Liver (tissue), 9 donors: ENCODE data around the gene TMEM115. TPM values are rescaled to one million over a fixed set of nuclear protein-coding genes. Genes with fewer than 3 reads are reported as not detected.

Experiments
- DNase-seq: peaks from one replicate; pipeline ENCODE4 v3.0.0-alpha.2; 2017; ENCODE audit warnings: low spot score
- H3K27ac ChIP-seq, 2 donors: one replicate each; pipeline ENCODE4 v1.7.0; 2013; ENCODE audit warnings: inconsistent platforms in 2 of 2, low read length in 2 of 2, control low read depth in 1 of 2, low read depth in 1 of 2, mild to moderate bottlenecking in 1 of 2
- H3K27me3 ChIP-seq, 4 donors: one replicate each; pipeline versions ENCODE4 v1.6.1 to v1.7.0; 2013; ENCODE audit warnings: low read length in 3 of 4, inconsistent platforms in 1 of 4, mild to moderate bottlenecking in 1 of 4, moderate library complexity in 1 of 4; ENCODE audit not compliant: control insufficient read depth in 4 of 4, insufficient read depth in 4 of 4
- H3K36me3 ChIP-seq, 4 donors: one replicate each; pipeline versions ENCODE4 v1.6.1 to v1.7.0; 2013; ENCODE audit warnings: low read length in 3 of 4, mild to moderate bottlenecking in 3 of 4, low read depth in 1 of 4, moderate library complexity in 1 of 4; ENCODE audit not compliant: control insufficient read depth in 4 of 4, insufficient read depth in 3 of 4
- H3K4me1 ChIP-seq, 4 donors: one replicate each; pipeline versions ENCODE4 v1.6.1 to v1.7.0; 2013; ENCODE audit warnings: low read length in 3 of 4, mild to moderate bottlenecking in 3 of 4, moderate library complexity in 1 of 4; ENCODE audit not compliant: control insufficient read depth in 4 of 4, insufficient read depth in 4 of 4
- H3K4me3 ChIP-seq, 3 donors: one replicate each; pipeline versions ENCODE4 v1.6.1 to v1.7.0; 2013; ENCODE audit warnings: low read length in 3 of 3, control low read depth in 1 of 3, low read depth in 1 of 3, mild to moderate bottlenecking in 1 of 3
- H3K9ac ChIP-seq, 2 donors: one replicate each; pipeline ENCODE4 v1.7.0; 2013; ENCODE audit warnings: low read length in 2 of 2, mild to moderate bottlenecking in 2 of 2, moderate library complexity in 2 of 2, control low read depth in 1 of 2, low read depth in 1 of 2
- H3K9me3 ChIP-seq, 4 donors: one replicate each; pipeline versions ENCODE4 v1.6.1 to v1.7.0; 2013; ENCODE audit warnings: low read length in 3 of 4; ENCODE audit not compliant: control insufficient read depth in 4 of 4
- ATF3 ChIP-seq: IDR thresholded peaks from 2 replicates; pipeline ENCODE4 v1.6.1; 2016; ENCODE audit warnings: antibody characterized with exemption
- CTCF ChIP-seq: fragments of 150-350 bp; IDR thresholded peaks from 2 replicates; pipeline ENCODE4 v1.5.1; 2017; ENCODE audit warnings: improper control_type of control experiment, low read depth, low read length; ENCODE audit not compliant: missing input control
- EGR1 ChIP-seq, 2 donors: IDR thresholded peaks; 2 replicates each; pipeline ENCODE4 v1.6.1; 2016 to 2018; ENCODE audit warnings: antibody characterized with exemption in 2 of 2, low read depth in 2 of 2
- FOXA1 ChIP-seq: IDR thresholded peaks from 2 replicates; pipeline ENCODE4 v1.6.1; 2016; ENCODE audit warnings: antibody characterized with exemption
- FOXA2 ChIP-seq: IDR thresholded peaks from 2 replicates; pipeline ENCODE4 v1.6.1; 2016; ENCODE audit warnings: antibody characterized with exemption
- GABPA ChIP-seq, 2 donors: IDR thresholded peaks in 1 of 2; conservative IDR thresholded peaks in 1 of 2; 2 replicates each; pipeline ENCODE4 v1.6.1; 2016; ENCODE audit warnings: antibody characterized with exemption in 2 of 2, mild to moderate bottlenecking in 1 of 2, moderate library complexity in 1 of 2
- HNF4A ChIP-seq, 2 donors: conservative IDR thresholded peaks; 2 replicates each; pipeline ENCODE4 v1.6.1; 2016; ENCODE audit warnings: antibody characterized with exemption in 2 of 2, mild to moderate bottlenecking in 2 of 2
- HNF4G ChIP-seq: IDR thresholded peaks from 2 replicates; pipeline ENCODE4 v1.6.1; 2016; ENCODE audit warnings: antibody characterized with exemption
- JUND ChIP-seq, 2 donors: IDR thresholded peaks; 2 replicates each; pipeline ENCODE4 v1.6.1; 2016; ENCODE audit warnings: antibody characterized with exemption in 2 of 2
- MAX ChIP-seq: IDR thresholded peaks from 2 replicates; pipeline ENCODE4 v1.6.1; 2016; ENCODE audit warnings: antibody characterized with exemption
- NR2F2 ChIP-seq: IDR thresholded peaks from 2 replicates; pipeline ENCODE4 v1.6.1; 2016; ENCODE audit warnings: antibody characterized with exemption
- RAD21 ChIP-seq, 2 donors: IDR thresholded peaks; 2 replicates each; pipeline ENCODE4 v1.6.1; 2016; ENCODE audit warnings: antibody characterized with exemption in 2 of 2, mild to moderate bottlenecking in 2 of 2
- REST ChIP-seq: IDR thresholded peaks from 2 replicates; pipeline ENCODE4 v1.6.1; 2016; ENCODE audit warnings: antibody characterized with exemption, mild to moderate bottlenecking
- RXRA ChIP-seq, 2 donors: IDR thresholded peaks; 2 replicates each; pipeline ENCODE4 v1.6.1; 2017 to 2018; ENCODE audit warnings: antibody characterized with exemption in 2 of 2, mild to moderate bottlenecking in 1 of 2
- TAF1 ChIP-seq: conservative IDR thresholded peaks from 2 replicates; pipeline ENCODE4 v1.6.1; 2016; ENCODE audit warnings: antibody characterized with exemption, mild to moderate bottlenecking
- YY1 ChIP-seq: IDR thresholded peaks from 2 replicates; pipeline ENCODE4 v1.6.1; 2016; ENCODE audit warnings: antibody characterized with exemption, mild to moderate bottlenecking
- WGBS: extraction: QIAGEN DNeasy Blood & Tissue Kit; methylation state at CpG from one replicate; pipeline ENCODE4 v1.1.7; 2013; 5-methylcytosine and 5-hydroxymethylcytosine counted together
- polyA plus RNA-seq, 2 donors: library from polyadenylated mRNA; stranded (reverse) in 1 of 2; unstranded in 1 of 2; fragments of 200-250 nt in 1 of 2; fragments of >200 nt in 1 of 2; fragmentation: Nextera tagmentation in 1 of 2; extraction: Ambion mirVana in 1 of 2; gene quantifications; one replicate each; pipeline versions ENCODE4 v1.2.1 to v1.2.3, GENCODE V29; 2013 to 2015
- total RNA-seq, 2 donors: library from RNA; depleted of rRNA; stranded (reverse); fragments of >200 nt; gene quantifications; one replicate each; pipeline ENCODE4 v1.2.3, GENCODE V29; 2014
- TF ChIP-seq, protein P1 (sequence below): IDR thresholded peaks from 2 replicates; pipeline ENCODE4 v1.6.1; 2016; ENCODE audit warnings: antibody characterized with exemption
- donor health status: healthy.
- donor health status: healthy.
- donor health status: healthy.
- donor health status: healthy.
- donor health status: healthy.

The TMEM115 gene
- total and polyA plus RNA-seq, 4 donors = 18.6 to 23.0 (median 19.8) TPM

DNA sequence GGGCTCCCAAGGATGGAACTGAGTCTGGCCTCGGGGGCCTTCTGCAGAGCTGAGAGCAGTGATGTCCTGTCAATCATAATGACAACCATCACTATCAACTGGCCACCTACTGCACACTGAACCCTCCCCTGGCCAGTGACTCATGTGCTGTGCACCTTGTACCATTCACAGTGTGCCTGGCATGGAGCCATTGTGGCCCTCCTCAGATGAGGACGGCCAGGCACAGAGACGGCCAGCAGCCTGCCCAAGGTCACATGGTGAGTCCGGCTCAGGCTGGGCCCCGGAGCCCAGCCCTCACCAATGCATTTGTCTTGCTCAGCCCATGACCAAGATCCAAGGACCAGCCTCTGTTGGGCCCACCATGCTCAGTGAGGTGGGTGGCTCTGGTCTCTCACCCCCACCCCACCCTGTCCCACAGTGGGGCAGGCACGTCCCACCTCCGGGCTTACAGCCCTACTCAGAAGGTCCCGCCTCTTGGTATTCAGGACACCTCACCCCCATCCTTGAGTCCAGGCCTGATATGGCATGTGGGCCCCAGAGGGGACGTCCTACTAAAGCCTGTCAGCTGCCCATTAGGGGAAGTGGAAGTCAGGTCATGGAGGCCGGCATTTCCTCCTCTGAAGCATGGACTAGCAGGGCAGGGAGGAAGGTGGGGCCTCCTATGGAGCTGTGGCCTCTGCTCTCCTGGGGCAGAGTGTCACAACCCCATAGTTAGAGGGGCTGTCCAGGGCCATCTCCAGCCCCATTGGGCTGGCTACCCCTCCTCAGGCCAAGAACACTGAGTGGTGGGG is 35.9 kb upstream of the TMEM115 start:
- Histone ChIP-seq H3K27ac (no peak overlapping the region), H3K4me3 (no peak overlapping the region), H3K36me3 (no peaks in the 10 kb centered on the region), H3K9ac (no peak overlapping the region), H3K27me3 (no peaks in the 10 kb centered on the region), H3K4me1 (peaks cover 0 to 7% (median 2%) of the 10 kb centered on the region in 4 donors), H3K9me3 (no peaks in the 10 kb centered on the region)
- WGBS = 87% methylated on average over 10 of the region's 10 CpGs
- TF ChIP-seq RXRA (IDR thresholded peaks at IDR 0.05) = no peak
- no peak for TF ChIP-seq HNF4G
- TF ChIP-seq FOXA2 = no peak
- no peak for TF ChIP-seq REST
- TF ChIP-seq TAF1 = no peak
- TF ChIP-seq ATF3 = no peak
- no peak for TF ChIP-seq YY1
- TF ChIP-seq RAD21 (IDR thresholded peaks at IDR 0.05) = no peak
- TF ChIP-seq FOXA1 = no peak
- no peak for TF ChIP-seq CTCF
- no peak for TF ChIP-seq HNF4A (conservative IDR thresholded peaks at IDR 0.05)
- TF ChIP-seq NR2F2 = no peak
- no peak for DNase-seq

- DNase-seq = no peak
- Histone ChIP-seq H3K9ac (no peak overlapping the region), H3K4me3 (no peak overlapping the region), H3K4me1 (peaks cover 0 to 7% (median 2%) of the 10 kb centered on the region in 4 donors), H3K27me3 (no peaks in the 10 kb centered on the region), H3K36me3 (no peaks in the 10 kb centered on the region), H3K9me3 (no peaks in the 10 kb centered on the region), H3K27ac (no peak overlapping the region)
- WGBS = 85% methylated on average over 5 of the region's 5 CpGs
- no peak for TF ChIP-seq NR2F2
- TF ChIP-seq YY1 = no peak
- TF ChIP-seq RAD21 (IDR thresholded peaks at IDR 0.05) = no peak
- TF ChIP-seq MAX = no peak
- no peak for TF ChIP-seq RXRA (IDR thresholded peaks at IDR 0.05)
- no peak for TF ChIP-seq FOXA2
- no peak for TF ChIP-seq REST
- TF ChIP-seq, protein P1, sequence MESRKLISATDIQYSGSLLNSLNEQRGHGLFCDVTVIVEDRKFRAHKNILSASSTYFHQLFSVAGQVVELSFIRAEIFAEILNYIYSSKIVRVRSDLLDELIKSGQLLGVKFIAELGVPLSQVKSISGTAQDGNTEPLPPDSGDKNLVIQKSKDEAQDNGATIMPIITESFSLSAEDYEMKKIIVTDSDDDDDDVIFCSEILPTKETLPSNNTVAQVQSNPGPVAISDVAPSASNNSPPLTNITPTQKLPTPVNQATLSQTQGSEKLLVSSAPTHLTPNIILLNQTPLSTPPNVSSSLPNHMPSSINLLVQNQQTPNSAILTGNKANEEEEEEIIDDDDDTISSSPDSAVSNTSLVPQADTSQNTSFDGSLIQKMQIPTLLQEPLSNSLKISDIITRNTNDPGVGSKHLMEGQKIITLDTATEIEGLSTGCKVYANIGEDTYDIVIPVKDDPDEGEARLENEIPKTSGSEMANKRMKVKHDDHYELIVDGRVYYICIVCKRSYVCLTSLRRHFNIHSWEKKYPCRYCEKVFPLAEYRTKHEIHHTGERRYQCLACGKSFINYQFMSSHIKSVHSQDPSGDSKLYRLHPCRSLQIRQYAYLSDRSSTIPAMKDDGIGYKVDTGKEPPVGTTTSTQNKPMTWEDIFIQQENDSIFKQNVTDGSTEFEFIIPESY = no peak
- no peak for TF ChIP-seq HNF4G
- TF ChIP-seq ATF3 = no peak
- TF ChIP-seq EGR1 (IDR thresholded peaks at IDR 0.05; ENCODE audit: low read depth in 2 of 2) = no peak
- TF ChIP-seq TAF1 = no peak
- no peak for TF ChIP-seq GABPA (IDR thresholded peaks at IDR 0.05 in 1 of 2, conservative IDR thresholded peaks at IDR 0.05 in 1 of 2)
- no peak for TF ChIP-seq JUND (IDR thresholded peaks at IDR 0.05)
- TF ChIP-seq FOXA1 = no peak
These were observed 33.7 kb upstream of the TMEM115 start for GRCh38 chr3:50393061-50393460.
